ENCODE data around the gene PTGES.

PTGES gene

GRCh38 chr9:129737479-129738274, 15.2 kb downstream of the PTGES start:
- peaks cover 5% of the 10 kb centered on the region for H3K4me1 ChIP-seq (ENCODE audit: insufficient read depth, low read length)
- no peaks in the 10 kb centered on the region for H3K36me3 ChIP-seq (ENCODE audit: insufficient read depth, low read length)
- peak overlapping the region; percentile 39 for H3K9ac ChIP-seq (ENCODE audit: low read length)
- no peaks in the 10 kb centered on the region for H3K9me3 ChIP-seq (ENCODE audit: low read length)
- H3K27me3 ChIP-seq (ENCODE audit: control insufficient read depth in 1 of 2, insufficient read depth in 2 of 2, low read length in 2 of 2) = peaks cover 0 to 6% of the 10 kb centered on the region in 2 donors
- peak overlapping the region; percentile 10 for H3K27ac ChIP-seq (ENCODE audit: low read depth, low read length)
- peak overlapping the region; percentile 34 to 67 for H3K4me3 ChIP-seq (ENCODE audit: low read depth in 1 of 2, low read length in 2 of 2)

GRCh38 chr9:129736334-129736733, 16.5 kb downstream of the PTGES start:
- H3K27me3 ChIP-seq (ENCODE audit: control insufficient read depth in 1 of 2, insufficient read depth in 2 of 2, low read length in 2 of 2) = peaks cover 0 to 6% of the 10 kb centered on the region in 2 donors
- H3K4me3 ChIP-seq (ENCODE audit: low read depth in 1 of 2, low read length in 2 of 2) = no peak overlapping the region

GRCh38 chr9:129735546-129735945, 17.3 kb downstream of the PTGES start:
- Histone ChIP-seq H3K36me3 (ENCODE audit: insufficient read depth, low read length) (no peaks in the 10 kb centered on the region), H3K27ac (ENCODE audit: low read depth, low read length) (no peak overlapping the region), H3K9ac (ENCODE audit: low read length) (no peak overlapping the region), H3K9me3 (ENCODE audit: low read length) (no peaks in the 10 kb centered on the region), H3K27me3 (ENCODE audit: control insufficient read depth in 1 of 2, insufficient read depth in 2 of 2, low read length in 2 of 2) (peaks cover 0 to 6% of the 10 kb centered on the region in 2 donors), H3K4me3 (ENCODE audit: low read depth in 1 of 2, low read length in 2 of 2) (no peak overlapping the region), H3K4me1 (ENCODE audit: insufficient read depth, low read length) (peaks cover 5% of the 10 kb centered on the region)

More at GRCh38 chr9:129736334-129736733, 16.5 kb downstream of the PTGES start:
- peaks cover 5% of the 10 kb centered on the region for H3K4me1 ChIP-seq (ENCODE audit: insufficient read depth, low read length)
- H3K36me3 ChIP-seq (ENCODE audit: insufficient read depth, low read length) = no peaks in the 10 kb centered on the region
- H3K9me3 ChIP-seq (ENCODE audit: low read length) = no peaks in the 10 kb centered on the region
- no peak overlapping the region for H3K9ac ChIP-seq (ENCODE audit: low read length)
- no peak overlapping the region for H3K27ac ChIP-seq (ENCODE audit: low read depth, low read length)

- H3K4me3 ChIP-seq (ENCODE audit: low read depth in 1 of 2, low read length in 2 of 2) = no peak overlapping the region
- no peaks in the 10 kb centered on the region for H3K36me3 ChIP-seq (ENCODE audit: insufficient read depth, low read length)
- H3K27me3 ChIP-seq (ENCODE audit: control insufficient read depth in 1 of 2, insufficient read depth in 2 of 2, low read length in 2 of 2) = peaks cover 0 to 9% of the 10 kb centered on the region in 2 donors
- H3K9ac ChIP-seq (ENCODE audit: low read length) = no peak overlapping the region
- H3K9me3 ChIP-seq (ENCODE audit: low read length) = no peaks in the 10 kb centered on the region
- H3K27ac ChIP-seq (ENCODE audit: low read depth, low read length) = no peak overlapping the region
- H3K4me1 ChIP-seq (ENCODE audit: insufficient read depth, low read length) = peaks cover 5% of the 10 kb centered on the region
Observed at GRCh38 chr9:129733632-129733953, 19.2 kb downstream of the PTGES start.

GRCh38 chr9:129732946-129733631, 19.8 kb downstream of the PTGES start:
- H3K4me3 ChIP-seq (ENCODE audit: low read depth in 1 of 2, low read length in 2 of 2) = no peak overlapping the region
- no peaks in the 10 kb centered on the region for H3K9me3 ChIP-seq (ENCODE audit: low read length)
- peaks cover 0 to 9% of the 10 kb centered on the region in 2 donors for H3K27me3 ChIP-seq (ENCODE audit: control insufficient read depth in 1 of 2, insufficient read depth in 2 of 2, low read length in 2 of 2)
- H3K27ac ChIP-seq (ENCODE audit: low read depth, low read length) = no peak overlapping the region
- no peak overlapping the region for H3K9ac ChIP-seq (ENCODE audit: low read length)
- no peaks in the 10 kb centered on the region for H3K36me3 ChIP-seq (ENCODE audit: insufficient read depth, low read length)
- H3K4me1 ChIP-seq (ENCODE audit: insufficient read depth, low read length) = peaks cover 3% of the 10 kb centered on the region

GRCh38 chr9:129732100-129732499, 20.7 kb downstream of the PTGES start:
- Histone ChIP-seq H3K9me3 (ENCODE audit: low read length) (no peaks in the 10 kb centered on the region), H3K27ac (ENCODE audit: low read depth, low read length) (no peak overlapping the region), H3K27me3 (ENCODE audit: control insufficient read depth in 1 of 2, insufficient read depth in 2 of 2, low read length in 2 of 2) (peaks cover 0 to 9% of the 10 kb centered on the region in 2 donors), H3K9ac (ENCODE audit: low read length) (no peak overlapping the region), H3K4me3 (ENCODE audit: low read depth in 1 of 2, low read length in 2 of 2) (no peak overlapping the region), H3K36me3 (ENCODE audit: insufficient read depth, low read length) (no peaks in the 10 kb centered on the region), H3K4me1 (ENCODE audit: insufficient read depth, low read length) (no peaks in the 10 kb centered on the region)

GRCh38 chr9:129731477-129732085, 21.3 kb downstream of the PTGES start:
- no peak overlapping the region for H3K9ac ChIP-seq (ENCODE audit: low read length)
- no peaks in the 10 kb centered on the region for H3K36me3 ChIP-seq (ENCODE audit: insufficient read depth, low read length)
- H3K9me3 ChIP-seq (ENCODE audit: low read length) = no peaks in the 10 kb centered on the region
- H3K4me3 ChIP-seq (ENCODE audit: low read depth in 1 of 2, low read length in 2 of 2) = no peak overlapping the region
- H3K27me3 ChIP-seq (ENCODE audit: control insufficient read depth in 1 of 2, insufficient read depth in 2 of 2, low read length in 2 of 2) = peaks cover 0 to 9% of the 10 kb centered on the region in 2 donors
- H3K4me1 ChIP-seq (ENCODE audit: insufficient read depth, low read length) = no peaks in the 10 kb centered on the region
- no peak overlapping the region for H3K27ac ChIP-seq (ENCODE audit: low read depth, low read length)

GRCh38 chr9:129728744-129729143, 24.1 kb downstream of the PTGES start:
- H3K27me3 ChIP-seq (ENCODE audit: control insufficient read depth in 1 of 2, insufficient read depth in 2 of 2, low read length in 2 of 2) = peaks cover 0 to 4% of the 10 kb centered on the region in 2 donors
- no peaks in the 10 kb centered on the region for H3K4me1 ChIP-seq (ENCODE audit: insufficient read depth, low read length)
- H3K9me3 ChIP-seq (ENCODE audit: low read length) = no peaks in the 10 kb centered on the region
- no peak overlapping the region for H3K27ac ChIP-seq (ENCODE audit: low read depth, low read length)
- H3K9ac ChIP-seq (ENCODE audit: low read length) = no peak overlapping the region
- no peaks in the 10 kb centered on the region for H3K36me3 ChIP-seq (ENCODE audit: insufficient read depth, low read length)
- H3K4me3 ChIP-seq (ENCODE audit: low read depth in 1 of 2, low read length in 2 of 2) = no peak overlapping the region

GRCh38 chr9:129726322-129727160, 26.3 kb downstream of the PTGES start:
- Histone ChIP-seq H3K9ac (ENCODE audit: low read length) (no peak overlapping the region), H3K9me3 (ENCODE audit: low read length) (no peaks in the 10 kb centered on the region), H3K27ac (ENCODE audit: low read depth, low read length) (no peak overlapping the region), H3K4me3 (ENCODE audit: low read depth in 1 of 2, low read length in 2 of 2) (no peak overlapping the region), H3K27me3 (ENCODE audit: control insufficient read depth in 1 of 2, insufficient read depth in 2 of 2, low read length in 2 of 2) (peaks cover 0 to 8% of the 10 kb centered on the region in 2 donors), H3K4me1 (ENCODE audit: insufficient read depth, low read length) (no peaks in the 10 kb centered on the region), H3K36me3 (ENCODE audit: insufficient read depth, low read length) (no peaks in the 10 kb centered on the region)

- H3K4me3 ChIP-seq (ENCODE audit: low read depth in 1 of 2, low read length in 2 of 2) = no peak overlapping the region
- no peak overlapping the region for H3K9ac ChIP-seq (ENCODE audit: low read length)
- H3K27ac ChIP-seq (ENCODE audit: low read depth, low read length) = no peak overlapping the region
- H3K4me1 ChIP-seq (ENCODE audit: insufficient read depth, low read length) = no peaks in the 10 kb centered on the region
- no peaks in the 10 kb centered on the region for H3K9me3 ChIP-seq (ENCODE audit: low read length)
- peaks cover 0 to 8% of the 10 kb centered on the region in 2 donors for H3K27me3 ChIP-seq (ENCODE audit: control insufficient read depth in 1 of 2, insufficient read depth in 2 of 2, low read length in 2 of 2)
- H3K36me3 ChIP-seq (ENCODE audit: insufficient read depth, low read length) = no peaks in the 10 kb centered on the region
Observed at GRCh38 chr9:129725795-129726251, 27.0 kb downstream of the PTGES start.
